Activated naive CD4-positive, alpha-beta T cell treated with Interleukin-2 at 50 U/mL for 16 hours (primary cell): ENCODE data around the gene PSMB11.

Source experiments
- DNase-seq: peaks from one replicate; pipeline ENCODE4 v3.0.0-alpha.2; 2020

Gene PSMB11

GRCh38 chr14:23044840-23045239 lies 2.8 kb downstream of the PSMB11 start:
- DNase-seq = no peak

GRCh38 chr14:23045419-23046357 lies 3.7 kb downstream of the PSMB11 start:
- no peak for DNase-seq

GRCh38 chr14:23047034-23047634 lies 5.1 kb downstream of the PSMB11 start:
- DNase-seq = no peak

GRCh38 chr14:23047751-23048693 lies 6.0 kb downstream of the PSMB11 start:
- no peak for DNase-seq

- DNase-seq = no peak
Observed at GRCh38 chr14:23049011-23049410, 7.0 kb downstream of the PSMB11 start.

- no peak for DNase-seq
Observed at GRCh38 chr14:23051141-23052057, 9.4 kb downstream of the PSMB11 start.

GRCh38 chr14:23052182-23052623 lies 10.2 kb downstream of the PSMB11 start:
- no peak for DNase-seq

- DNase-seq = no peak
Observed at GRCh38 chr14:23052671-23053070, 10.7 kb downstream of the PSMB11 start.

GRCh38 chr14:23053426-23053825 lies 11.4 kb downstream of the PSMB11 start:
- no peak for DNase-seq

GRCh38 chr14:23054000-23054811 lies 12.2 kb downstream of the PSMB11 start:
- peak; percentile 22 for DNase-seq

- DNase-seq = no peak
Observed at GRCh38 chr14:23055147-23055550, 13.1 kb downstream of the PSMB11 start.

- DNase-seq = no peak
Observed at GRCh38 chr14:23055621-23056144, 13.7 kb downstream of the PSMB11 start.

GRCh38 chr14:23056145-23056955 lies 14.3 kb downstream of the PSMB11 start:
- peak; percentile 75 for DNase-seq

- peak; percentile 75 for DNase-seq
Observed at GRCh38 chr14:23056956-23057756, 15.1 kb downstream of the PSMB11 start, which contains the start of gene CDH24. Gene CDH24 (minus strand): TSS chr14:23057520. CDS start chr14:23055733, 1,787 bp downstream.

GRCh38 chr14:23057757-23058653 lies 16.0 kb downstream of the PSMB11 start:
- peak; percentile 87 for DNase-seq

- no peak for DNase-seq
Observed at GRCh38 chr14:23058654-23059504, 16.9 kb downstream of the PSMB11 start.
